Stomach (tissue), 9 donors: ENCODE measurements around the gene TCL1B. TPM values are rescaled to one million over a fixed set of nuclear protein-coding genes. Genes with fewer than 3 reads are reported as not detected.

Experiments used
- DNase-seq, 2 donors: peaks; one replicate each; pipeline versions ENCODE4 v3.0.0 to v3.0.0-alpha.2; 2013 to 2019
- H3K27ac ChIP-seq, 5 donors: fragments of 200-600 bp in 4 of 5; sonication (generic) in 4 of 5; one replicate each; pipeline ENCODE4 v1.5.1; 2013 to 2019; ENCODE audit warnings: mild to moderate bottlenecking in 1 of 5, moderate library complexity in 1 of 5
- H3K27me3 ChIP-seq, 3 donors: fragments of 200-600 bp; sonication (generic); one replicate each; pipeline ENCODE4 v1.5.1; 2017 to 2019; ENCODE audit warnings: mixed run types in 1 of 3
- H3K36me3 ChIP-seq, 4 donors: fragments of 200-600 bp; sonication (generic); 1 replicate in 3 of 4; 2 replicates in 1 of 4; pipeline ENCODE4 v1.5.1; 2016 to 2019
- H3K4me1 ChIP-seq, 4 donors: fragments of 200-600 bp; sonication (generic); one replicate each; pipeline ENCODE4 v1.5.1; 2016 to 2019
- H3K4me3 ChIP-seq, 4 donors: fragments of 200-600 bp; sonication (generic) in 3 of 4; one replicate each; pipeline ENCODE4 v1.5.1; 2016 to 2019; ENCODE audit warnings: mild to moderate bottlenecking in 1 of 4
- H3K9me3 ChIP-seq, 4 donors: fragments of 200-600 bp; sonication (generic); one replicate each; pipeline ENCODE4 v1.5.1; 2016 to 2019
- CTCF ChIP-seq, 7 experiments: fragments of 450-650 bp in 4 of 7; fragments of 200-600 bp in 3 of 7; sonication (generic) in 3 of 7; IDR thresholded peaks; one replicate each; pipeline ENCODE4 v1.5.1; 2016 to 2019; ENCODE audit warnings: antibody characterized with exemption in 7 of 7, control low read depth in 2 of 7, mild to moderate bottlenecking in 1 of 7
- EP300 ChIP-seq: sonication (generic); formaldehyde crosslinking; IDR thresholded peaks from one replicate; pipeline ENCODE4 v1.6.1; 2017; ENCODE audit warnings: antibody characterized with exemption
- POLR2A ChIP-seq, 4 donors: fragments of 450-650 bp; IDR thresholded peaks; one replicate each; pipeline ENCODE4 v1.6.1; 2016; ENCODE audit warnings: antibody characterized with exemption in 4 of 4, control low read depth in 2 of 4, mild to moderate bottlenecking in 1 of 4, moderate library complexity in 1 of 4
- POLR2AphosphoS5 ChIP-seq, 3 donors: sonication (generic); formaldehyde crosslinking; IDR thresholded peaks; one replicate each; pipeline ENCODE4 v1.6.1; 2016; ENCODE audit warnings: antibody characterized with exemption in 3 of 3
- WGBS, 5 donors: extraction: QIAGEN DNeasy Blood & Tissue Kit in 3 of 5; methylation state at CpG; one replicate each; pipeline versions ENCODE4 v1.1.5 to v1.1.7; 2013 to 2018; 5-methylcytosine and 5-hydroxymethylcytosine counted together
- intact Hi-C: fragments of 100-400 bp; cut with DNase I; formaldehyde crosslinking; loops from one replicate; pipeline ENCODE4 v1.15.1; 2023; ENCODE audit warnings: low total_unique reads
- polyA plus RNA-seq, 3 donors: library from polyadenylated mRNA; stranded (reverse); fragments of 200-250 nt; gene quantifications; one replicate each; pipeline ENCODE4 v1.2.3, GENCODE V29; 2013
- small RNA-seq, 4 donors: library from RNA; depleted of rRNA; stranded (forward); fragments of <200 nt; gene quantifications; one replicate each; pipeline ENCODE3, GENCODE V24; 2016
- total RNA-seq, 5 donors: library from RNA; depleted of rRNA; stranded (reverse); fragments of >200 nt; gene quantifications; one replicate each; pipeline versions ENCODE4 v1.1.0 to v1.2.3, GENCODE V29; 2014 to 2016
- donor health status: healthy with polysubstance abuse.
- donor health status: Bipolar disorder and iron deficiency.
- donor health status: healthy.

TCL1B gene
- total and polyA plus RNA-seq, 8 donors = 0.37 TPM; not detected in 7

DNA sequence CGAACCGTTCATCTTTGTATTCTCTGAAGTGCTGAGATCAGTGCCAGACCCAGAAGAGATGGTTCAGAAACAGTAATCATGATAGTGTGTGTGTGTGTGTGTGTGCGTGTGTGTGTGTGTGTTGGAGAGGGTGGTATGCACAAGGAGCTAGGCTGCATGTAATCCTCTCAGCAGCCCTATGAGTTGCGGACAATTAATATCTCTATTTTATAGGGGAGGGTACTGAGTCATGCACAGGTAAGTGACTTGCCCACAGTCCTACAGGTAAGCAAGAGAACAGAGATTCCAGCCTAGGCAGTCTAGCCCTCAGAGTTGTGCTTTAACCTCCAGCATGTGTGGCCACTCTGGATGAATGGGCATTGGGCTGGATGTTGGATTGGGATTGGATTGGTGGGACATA is 55.6 kb downstream of the TCL1B start:
- H3K4me1 ChIP-seq = no peaks in the 10 kb centered on the region
- WGBS, 5 donors = 70 to 94% (median 93%) methylated on average over 4 of the region's 4 CpGs
- TF ChIP-seq CTCF (IDR thresholded peaks at IDR 0.05) = no peak
- no peak for TF ChIP-seq POLR2A (IDR thresholded peaks at IDR 0.05)
- no peak for TF ChIP-seq POLR2AphosphoS5 (IDR thresholded peaks at IDR 0.05)
- no peak for TF ChIP-seq EP300

More for the DNA sequence above, 55.6 kb downstream of the TCL1B start:
- Histone ChIP-seq H3K36me3 (no peaks in the 10 kb centered on the region), H3K4me3 (no peak overlapping the region), H3K27ac (no peak overlapping the region), H3K9me3 (no peaks in the 10 kb centered on the region), H3K27me3 (peaks cover 0 to 7% (median 0%) of the 10 kb centered on the region in 3 donors)
- intact Hi-C loops = no loop called here
- no peak for DNase-seq

Small RNA genes within 50 kb of the gene (small RNA-seq; reads per million reads assigned to genes)
- 0 reads per million in 4 donors for gene RF02193

Other genes with a start within 250 kb of the TCL1B start
- 10 to 100 TPM in 3 of 5 donors, 1 to 10 TPM in 2; 4.6 to 85.2 (median 10.8) TPM for gene SYNE3, start 169.8 kb upstream of the TCL1B start, total RNA-seq
- 1 to 10 TPM in 1 of 3 donors, under 1 TPM in 2; 0.58 to 1.2 (median 0.76) TPM for gene SYNE3, start 169.8 kb upstream of the TCL1B start, polyA plus RNA-seq
- gene GLRX5, start 151.4 kb upstream of the TCL1B start, total RNA-seq = 100 to 1,000 TPM in 1 of 5 donors, 10 to 100 TPM in 4; 29.5 to 316 (median 38.4) TPM
- gene GLRX5, start 151.4 kb upstream of the TCL1B start, polyA plus RNA-seq = 10 to 100 TPM; 40.3 to 49.9 (median 40.6) TPM
- 1 to 10 TPM in 1 of 5 donors, not detected in 4; 3.9 TPM for gene TCL1A, start 27.7 kb downstream of the TCL1B start, total RNA-seq
- gene TCL1A, start 27.7 kb downstream of the TCL1B start, polyA plus RNA-seq = 1 to 10 TPM in 1 of 3 donors, not detected in 2; 6.5 TPM
- gene TUNAR, start 190.4 kb downstream of the TCL1B start, total RNA-seq = under 1 TPM in 1 of 5 donors, not detected in 4; 0.29 TPM
- 1 to 10 TPM in 1 of 3 donors, under 1 TPM in 2; 0.10 to 1.7 (median 0.44) TPM for gene TUNAR, start 190.4 kb downstream of the TCL1B start, polyA plus RNA-seq